Head of caudate nucleus (tissue), 42 donors: ENCODE measurements around the gene GSS.
"Not testable (repeated sequence)": the region's sequence is repeated elsewhere in the genome, so short reads cannot be mapped to it uniquely, and the experiment has no call there.

ENCODE experiments used
- DNase-seq, 42 donors: peaks; one replicate each; pipeline versions ENCODE4 v3.0.0 to v3.0.0-alpha.2; 2020 to 2021; ENCODE audit warnings: mixed read lengths in 7 of 42
- intact Hi-C: fragments of 100-400 bp; cut with DNase I; formaldehyde crosslinking; loops from one replicate; pipeline ENCODE4 v1.15.0; 2022

The GSS gene

GRCh38 chr20:34925341-34925740 lies 30.3 kb downstream of the GSS start:
- intact Hi-C loops = no loop called here
- DNase-seq = no peak

DNA sequence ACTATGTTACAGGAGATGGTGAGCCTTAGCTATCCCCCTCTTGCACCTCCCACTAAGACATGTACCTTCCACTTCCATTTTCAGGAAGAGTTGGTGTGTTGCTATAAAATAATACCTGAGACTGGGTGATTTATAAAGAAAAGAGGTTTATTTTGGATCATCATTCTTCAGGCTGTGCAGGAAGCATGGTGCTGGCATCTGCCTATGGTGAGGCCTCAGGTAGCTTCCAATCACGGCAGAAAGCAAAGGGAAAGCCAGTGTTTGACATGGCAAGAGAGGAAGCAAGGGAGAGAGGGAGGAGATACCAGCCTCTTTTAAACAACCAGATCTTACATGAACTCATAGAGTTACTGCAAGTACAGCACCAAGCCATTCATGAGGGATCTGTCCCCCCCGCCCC lies 32.2 kb downstream of the GSS start:
- DNase-seq = no peak
- intact Hi-C loops = no loop called here

GRCh38 chr20:34922654-34923381 lies 32.8 kb downstream of the GSS start:
- DNase-seq = peak in 1 of 42 donors; percentile 48
- intact Hi-C loops = no loop called here

GRCh38 chr20:34921436-34921835 lies 34.2 kb downstream of the GSS start:
- intact Hi-C loops = no loop called here

DNA sequence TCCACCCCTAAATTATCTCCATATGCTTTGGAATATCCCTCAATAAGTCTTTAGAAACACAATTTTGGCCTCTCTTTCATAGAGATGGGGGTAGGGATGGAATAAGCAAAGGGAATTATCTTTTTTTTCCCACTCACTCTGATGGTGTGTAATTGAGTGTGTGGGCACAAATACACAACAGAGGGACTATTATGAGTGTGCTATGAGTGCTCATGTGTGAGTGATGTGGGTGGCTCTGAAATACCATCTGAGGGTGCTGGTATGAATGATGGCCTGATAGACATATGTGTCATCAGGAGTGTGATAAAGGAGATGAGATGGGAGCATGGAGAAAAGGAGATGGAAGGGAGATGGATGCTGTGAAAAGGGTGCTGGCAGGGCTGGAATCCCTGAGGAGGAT lies 35.6 kb downstream of the GSS start:
- no peak for DNase-seq
- intact Hi-C loops = no loop called here

More at GRCh38 chr20:34921436-34921835, 34.2 kb downstream of the GSS start:
- DNase-seq = no peak

DNA sequence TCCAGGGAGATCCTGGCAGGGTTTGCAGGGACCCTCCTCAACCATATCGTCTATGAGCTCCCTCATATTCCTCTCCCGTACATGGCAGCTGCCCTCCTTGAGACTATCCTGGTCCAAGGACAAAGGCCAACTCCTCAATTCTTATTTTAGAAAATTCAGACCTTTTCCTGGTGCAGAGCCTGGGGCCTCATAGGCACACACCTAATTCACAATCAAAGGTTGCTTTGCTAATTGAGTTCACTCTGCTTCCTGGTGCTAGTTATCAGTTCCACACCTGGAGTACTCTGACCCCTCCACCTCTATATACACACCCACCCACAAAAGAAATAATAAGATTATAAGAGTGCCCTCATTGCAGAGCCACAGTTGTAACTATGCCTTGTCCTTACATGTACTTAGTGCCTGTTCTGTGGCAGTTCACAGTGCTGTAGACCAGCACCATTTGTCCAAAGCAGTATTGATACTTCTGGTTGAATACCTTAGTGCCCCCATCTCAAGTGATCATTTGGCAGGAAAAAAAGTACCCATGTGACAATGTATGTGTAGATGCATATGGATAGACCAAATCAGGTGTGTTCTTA lies 38.7 kb downstream of the GSS start:
- intact Hi-C loops = no loop called here

DNA sequence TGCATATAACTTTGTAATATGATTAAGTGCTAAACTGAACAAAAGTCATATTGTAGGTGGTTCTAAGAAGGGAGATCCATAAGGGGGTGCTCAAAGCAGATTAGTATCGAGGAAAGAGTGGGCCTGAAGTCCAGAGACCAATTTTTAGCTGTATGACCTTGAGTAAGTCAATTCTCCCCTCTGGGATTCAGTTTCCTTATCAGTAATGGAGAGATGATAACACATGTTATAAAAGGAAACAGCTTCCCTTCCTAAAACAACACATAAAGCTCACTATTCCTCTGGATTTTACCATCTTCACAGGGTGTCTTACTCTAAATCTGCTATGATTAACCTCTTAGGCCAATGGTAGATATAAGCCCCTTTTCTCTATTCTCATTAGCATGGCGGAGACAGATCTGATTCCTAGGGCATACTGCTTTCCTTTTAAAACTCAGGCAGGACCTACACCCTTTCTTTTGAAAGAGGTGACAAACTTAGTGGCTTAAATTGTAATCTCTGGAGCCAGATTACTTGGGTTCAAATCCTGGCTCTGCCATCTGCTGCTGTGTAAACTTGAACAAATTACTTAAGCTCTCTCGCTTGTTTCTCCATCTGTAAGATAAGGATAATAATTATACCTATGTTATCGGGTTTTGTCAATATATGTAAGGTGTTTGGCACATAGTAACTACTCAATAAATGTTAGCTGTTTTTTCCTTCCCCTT lies 39.7 kb downstream of the GSS start:
- DNase-seq = no peak
- intact Hi-C loops = no loop called here

More for the DNA sequence above, 38.7 kb downstream of the GSS start:
- DNase-seq = no peak

GRCh38 chr20:34915131-34915530 lies 40.5 kb downstream of the GSS start:
- intact Hi-C loops = no loop called here
- no peak for DNase-seq

DNA sequence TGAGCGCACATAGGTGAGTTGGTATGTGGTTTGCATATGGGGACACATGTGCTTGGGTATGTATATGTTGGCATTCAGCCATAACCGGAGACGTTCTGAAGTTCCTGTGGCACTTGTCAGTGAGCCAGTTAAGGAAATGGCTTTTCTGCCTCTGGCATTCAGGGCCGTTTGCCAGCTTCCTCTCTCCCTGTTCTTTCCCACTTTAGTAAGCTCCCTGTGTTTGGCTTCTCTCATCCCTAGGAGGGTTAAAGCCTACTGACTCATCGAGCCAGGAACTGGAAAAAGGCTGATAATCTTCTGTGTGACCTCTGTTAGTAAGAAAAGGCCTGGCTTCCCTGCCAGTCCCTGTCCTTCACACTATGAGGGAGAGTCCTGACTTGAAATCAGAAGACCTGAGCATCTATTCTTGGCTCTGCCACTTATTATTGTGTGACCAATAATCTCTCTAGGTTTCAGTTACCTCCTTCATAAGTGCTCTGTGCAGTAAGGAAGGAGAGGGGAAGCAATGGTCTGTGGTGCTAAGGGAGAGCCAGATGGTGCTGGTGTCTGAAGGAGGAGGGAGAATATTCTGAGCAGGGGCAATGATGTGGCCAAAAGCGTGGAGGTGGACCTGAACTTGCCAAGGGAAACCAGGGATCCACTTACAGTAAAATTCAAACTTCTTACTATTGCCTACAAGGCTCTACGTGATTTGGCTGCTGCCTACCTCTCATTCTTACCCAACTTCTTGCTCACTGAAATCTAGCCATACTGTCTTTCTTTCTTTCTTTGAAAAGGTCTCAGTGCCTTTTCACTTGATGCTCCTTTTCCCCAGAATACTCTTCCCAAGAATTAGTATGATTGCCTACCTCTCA lies 47.8 kb downstream of the GSS start:
- intact Hi-C loops = no loop called here
- peak in 1 of 42 donors; percentile 37 for DNase-seq

GRCh38 chr20:34904202-34904621 lies 51.4 kb downstream of the GSS start:
- intact Hi-C loops = no loop called here
- DNase-seq = no peak

DNA sequence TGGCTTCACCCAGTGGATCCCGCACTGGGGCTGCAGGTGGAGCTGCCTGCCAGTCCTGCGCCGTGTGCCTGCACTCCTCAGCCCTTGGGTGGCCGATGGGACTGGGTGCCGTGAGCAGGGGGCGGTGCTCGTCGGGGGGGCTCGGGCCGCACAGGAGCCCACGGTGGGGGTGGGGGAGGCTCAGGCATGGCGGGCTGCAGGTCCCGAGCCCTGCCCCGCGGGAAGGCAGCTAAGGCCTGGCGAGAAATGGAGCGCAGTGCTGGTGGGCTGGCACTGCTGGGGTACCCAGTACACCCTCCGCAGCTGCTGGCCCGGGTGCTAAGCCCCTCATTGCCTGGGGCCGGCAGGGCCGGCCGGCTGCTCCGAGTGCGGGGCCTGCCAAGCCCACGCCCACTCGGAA lies 56.9 kb downstream of the GSS start:
- intact Hi-C loops, DNase-seq: not testable (repeated sequence)

GRCh38 chr20:34898129-34898528 lies 57.5 kb downstream of the GSS start:
- DNase-seq, intact Hi-C loops: not testable (repeated sequence)

DNA sequence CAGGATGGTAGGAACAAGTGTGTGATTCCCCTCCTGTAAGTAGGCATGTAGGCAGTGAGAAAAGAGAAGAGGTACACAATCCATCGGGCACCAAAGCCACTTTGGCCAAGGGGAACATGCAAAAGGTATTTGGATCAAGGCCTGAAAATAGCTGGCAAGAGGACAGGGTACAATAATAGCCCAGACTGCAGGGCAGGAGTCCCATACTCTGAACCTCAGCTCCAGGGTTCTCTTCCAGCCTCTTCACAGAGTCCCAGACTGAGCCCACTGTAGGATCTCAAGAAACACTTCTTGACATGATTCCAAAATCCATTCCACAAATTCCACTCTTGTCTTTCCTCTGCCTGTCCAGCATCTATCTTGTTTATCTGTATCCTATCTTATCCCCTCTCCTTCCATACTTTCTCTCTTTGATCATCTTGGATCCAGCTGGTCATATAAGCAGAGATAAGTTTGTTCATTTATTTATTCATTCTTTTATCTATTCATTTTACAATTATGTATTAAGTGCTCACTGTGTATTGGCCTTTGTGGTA lies 59.5 kb downstream of the GSS start:
- intact Hi-C loops = no loop called here
- no peak for DNase-seq

- intact Hi-C loops = no loop called here
- no peak for DNase-seq
Measured at GRCh38 chr20:34895465-34895864, 60.1 kb downstream of the GSS start.

- intact Hi-C loops = no loop called here
- no peak for DNase-seq
Measured at GRCh38 chr20:34894723-34895122, 60.9 kb downstream of the GSS start.

- intact Hi-C loops = no loop called here
- no peak for DNase-seq
Measured at GRCh38 chr20:34892671-34893070, 62.9 kb downstream of the GSS start.

DNA sequence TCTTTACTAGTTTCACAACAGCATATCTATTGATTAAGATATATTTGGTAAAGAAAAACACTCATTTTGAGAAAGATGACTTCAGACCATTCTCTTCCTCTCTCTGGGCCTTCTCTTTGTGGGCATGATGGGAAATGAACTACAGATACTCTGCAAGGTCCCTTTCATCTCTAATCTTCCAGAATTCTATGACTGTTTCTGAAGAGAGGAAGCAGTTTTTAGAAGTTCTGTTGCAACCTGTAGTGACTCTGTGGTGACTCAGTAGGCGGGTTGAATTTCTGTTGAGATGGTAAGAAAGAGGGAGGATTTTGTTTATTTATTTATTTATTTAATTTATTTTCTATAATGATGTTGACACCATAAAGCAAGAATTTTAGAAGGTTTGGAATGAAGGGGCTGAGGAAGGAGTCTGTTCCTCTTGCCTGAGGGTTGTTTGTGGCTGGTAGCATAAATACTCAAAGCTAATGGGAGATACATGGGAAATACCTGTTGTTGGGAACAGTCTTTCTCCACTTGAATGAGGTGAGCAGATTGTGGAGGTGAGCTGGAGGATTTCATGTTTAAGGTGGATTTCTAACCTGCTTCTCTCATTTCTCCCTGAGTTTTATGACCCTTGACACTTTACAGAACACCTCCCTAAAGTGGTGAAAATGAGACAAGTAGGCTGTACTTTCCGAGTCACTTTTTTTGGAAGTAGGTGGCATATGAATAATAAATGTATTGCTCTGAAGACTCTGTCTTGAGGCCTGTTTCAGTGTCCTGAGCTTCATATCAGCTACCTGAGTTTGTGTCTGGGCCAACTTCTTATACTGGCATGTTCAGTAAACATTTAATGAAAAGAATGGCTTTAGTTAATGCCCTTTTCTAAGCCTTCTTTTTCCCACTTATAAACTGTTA lies 64.2 kb downstream of the GSS start:
- intact Hi-C loops = no loop called here
- DNase-seq = no peak

GRCh38 chr20:34888468-34888867 lies 67.1 kb downstream of the GSS start:
- intact Hi-C loops = no loop called here
- peak in 20 of 42 donors; percentile 11 to 83 (median 32) for DNase-seq
